Measurements from ENCODE around the gene DUSP15.

DNA sequence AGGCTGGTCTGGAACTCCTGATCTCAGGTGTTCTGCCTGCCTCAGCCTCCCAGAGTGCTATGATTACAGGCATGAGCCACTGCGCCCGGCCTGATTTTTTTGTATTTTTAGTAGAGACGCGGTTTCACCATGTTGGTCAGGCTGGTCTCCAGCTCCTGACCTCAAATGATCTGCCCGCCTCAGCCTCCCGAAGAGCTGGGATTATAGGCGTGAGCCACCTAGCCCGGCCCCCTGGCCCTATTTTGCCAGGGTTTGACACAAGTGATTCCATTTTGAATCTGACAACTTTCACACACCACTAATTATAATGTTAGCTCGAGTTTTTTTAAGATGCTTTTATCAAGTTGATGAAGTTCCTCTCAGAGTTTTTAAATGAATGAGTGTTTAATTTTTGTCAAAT lies 25.7 kb upstream of the DUSP15 start:
- TF ChIP-seq, protein P1, sequence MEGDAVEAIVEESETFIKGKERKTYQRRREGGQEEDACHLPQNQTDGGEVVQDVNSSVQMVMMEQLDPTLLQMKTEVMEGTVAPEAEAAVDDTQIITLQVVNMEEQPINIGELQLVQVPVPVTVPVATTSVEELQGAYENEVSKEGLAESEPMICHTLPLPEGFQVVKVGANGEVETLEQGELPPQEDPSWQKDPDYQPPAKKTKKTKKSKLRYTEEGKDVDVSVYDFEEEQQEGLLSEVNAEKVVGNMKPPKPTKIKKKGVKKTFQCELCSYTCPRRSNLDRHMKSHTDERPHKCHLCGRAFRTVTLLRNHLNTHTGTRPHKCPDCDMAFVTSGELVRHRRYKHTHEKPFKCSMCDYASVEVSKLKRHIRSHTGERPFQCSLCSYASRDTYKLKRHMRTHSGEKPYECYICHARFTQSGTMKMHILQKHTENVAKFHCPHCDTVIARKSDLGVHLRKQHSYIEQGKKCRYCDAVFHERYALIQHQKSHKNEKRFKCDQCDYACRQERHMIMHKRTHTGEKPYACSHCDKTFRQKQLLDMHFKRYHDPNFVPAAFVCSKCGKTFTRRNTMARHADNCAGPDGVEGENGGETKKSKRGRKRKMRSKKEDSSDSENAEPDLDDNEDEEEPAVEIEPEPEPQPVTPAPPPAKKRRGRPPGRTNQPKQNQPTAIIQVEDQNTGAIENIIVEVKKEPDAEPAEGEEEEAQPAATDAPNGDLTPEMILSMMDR (IDR thresholded peaks at IDR 0.05): no peak
- no peak for TF ChIP-seq POLR2A (IDR thresholded peaks at IDR 0.05)

Data from Peyer's patch (tissue), 4 donors.